Erythroblast (primary cell): Measurements from ENCODE around the gene GNAI2.

Experiments
- DNase-seq, 2 experiments: peaks; one replicate each; lab custom pipeline; 2025; lab: John Stamatoyannopoulos, UW
- GATA1 ChIP-seq: IDR thresholded peaks from 2 replicates; pipeline ENCODE4 v1.6.1; 2011; ENCODE audit warnings: low read depth, mild to moderate bottlenecking, control low read depth, low read length, moderate library complexity
- POLR2A ChIP-seq: IDR thresholded peaks from 2 replicates; pipeline ENCODE4 v1.6.1; 2011; ENCODE audit warnings: mild to moderate bottlenecking, low read length

Gene GNAI2

GRCh38 chr3:50235716-50236483 is at the start of gene GNAI2:
TSS of gene GNAI2 (plus strand) at chr3:50236204. CDS start at chr3:50236336, 132 bp downstream.
- DNase-seq: peak; percentile 97 to 99
- TF ChIP-seq POLR2A (peak; percentile 78), GATA1 (no peak)

GRCh38 chr3:50187750-50188149 is 48.3 kb upstream of the GNAI2 start:
- no peak for DNase-seq

DNA sequence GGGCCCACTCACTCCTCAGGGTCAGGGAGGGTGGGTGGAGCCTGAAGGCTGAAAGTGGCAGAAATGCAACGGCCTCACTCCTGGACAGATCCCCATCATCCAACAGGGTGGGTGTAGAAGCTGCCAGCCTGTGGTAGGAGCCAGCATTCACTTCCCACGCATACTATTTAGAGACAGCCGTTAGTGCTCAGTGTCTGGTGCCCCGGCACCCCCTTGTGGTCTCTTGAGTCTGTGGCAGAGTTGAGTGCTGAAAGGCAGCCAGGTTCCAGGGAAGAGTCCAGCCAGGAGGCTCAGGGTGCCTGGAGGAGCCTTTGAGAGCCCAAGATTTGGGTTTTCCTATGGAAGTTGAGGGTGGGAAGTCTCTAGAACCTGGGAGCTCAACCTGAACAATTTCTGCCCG is 46.7 kb upstream of the GNAI2 start:
- TF ChIP-seq POLR2A (no peak), GATA1 (no peak)
- peak; percentile 60 to 66 for DNase-seq

More at GRCh38 chr3:50187750-50188149, 48.3 kb upstream of the GNAI2 start:
- TF ChIP-seq POLR2A (no peak), GATA1 (no peak)

DNA sequence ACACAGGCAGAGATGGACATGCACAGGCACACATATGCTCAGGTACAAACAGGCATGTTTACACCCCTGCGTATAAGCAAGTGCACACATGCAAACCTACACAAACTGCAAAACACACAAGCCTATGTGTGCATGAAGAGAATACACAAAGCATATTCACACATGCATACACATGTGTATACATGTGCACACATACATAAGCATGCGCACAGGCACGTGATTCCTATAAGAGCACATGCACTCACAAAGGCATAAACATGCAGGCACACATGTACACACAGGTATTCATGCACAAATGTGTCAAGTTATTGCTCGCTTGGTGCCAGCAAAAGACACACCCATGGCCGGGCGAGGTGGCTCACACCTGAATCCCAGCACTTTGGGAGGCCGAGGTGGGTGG is 46.0 kb upstream of the GNAI2 start:
- TF ChIP-seq POLR2A: no peak
- TF ChIP-seq GATA1: no peak
- DNase-seq: no peak

GRCh38 chr3:50190936-50191660 is 44.9 kb upstream of the GNAI2 start, which contains the start of gene GNAT1:
TSS of gene GNAT1 (plus strand) at chr3:50191610. CDS start at chr3:50191726, 116 bp downstream.
- no peak for DNase-seq
- TF ChIP-seq POLR2A (no peak), GATA1 (no peak)

- no peak for DNase-seq
- no peak for TF ChIP-seq GATA1
- TF ChIP-seq POLR2A: no peak
Measured at GRCh38 chr3:50192124-50192523, 43.9 kb upstream of the GNAI2 start.

DNA sequence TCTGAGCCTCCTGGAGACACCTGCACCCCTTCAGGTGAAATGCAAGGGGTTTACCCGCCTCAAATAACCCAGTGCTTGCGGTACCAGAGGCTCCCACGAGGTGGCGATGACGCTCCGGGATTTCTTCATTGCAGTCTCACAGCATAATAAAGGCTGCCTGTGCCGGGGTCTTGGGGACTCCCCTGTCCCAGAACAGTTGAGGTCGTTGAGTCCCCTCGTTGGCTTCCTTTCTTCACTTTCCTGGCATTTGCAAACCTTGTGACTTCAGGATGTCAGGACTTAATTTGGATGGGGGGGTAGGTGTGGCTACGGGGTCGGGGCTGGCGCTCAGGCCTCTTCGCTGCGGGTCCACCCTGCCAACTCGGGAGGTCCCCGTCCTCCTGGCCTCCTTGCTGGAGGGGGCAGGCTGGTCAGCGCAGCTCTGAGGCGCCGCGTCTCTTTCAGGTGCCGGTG is 43.3 kb upstream of the GNAI2 start:
- DNase-seq: peak; percentile 58 to 79
- TF ChIP-seq GATA1 (no peak), POLR2A (no peak)

DNA sequence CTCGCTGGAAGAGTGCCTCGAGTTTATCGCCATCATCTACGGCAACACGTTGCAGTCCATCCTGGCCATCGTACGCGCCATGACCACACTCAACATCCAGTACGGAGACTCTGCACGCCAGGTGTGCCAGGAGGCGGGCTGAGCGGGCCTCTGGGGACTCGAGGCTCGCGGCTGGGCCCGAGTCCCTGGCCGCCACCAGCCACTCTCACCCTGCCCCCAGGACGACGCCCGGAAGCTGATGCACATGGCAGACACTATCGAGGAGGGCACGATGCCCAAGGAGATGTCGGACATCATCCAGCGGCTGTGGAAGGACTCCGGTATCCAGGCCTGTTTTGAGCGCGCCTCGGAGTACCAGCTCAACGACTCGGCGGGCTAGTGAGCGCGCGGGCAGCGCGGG is 42.7 kb upstream of the GNAI2 start:
- TF ChIP-seq GATA1: no peak
- TF ChIP-seq POLR2A: no peak
- no peak for DNase-seq

- TF ChIP-seq POLR2A: no peak
- TF ChIP-seq GATA1: no peak
Measured at GRCh38 chr3:50193746-50194127, 42.3 kb upstream of the GNAI2 start.

GRCh38 chr3:50194128-50194902 is 41.7 kb upstream of the GNAI2 start:
- DNase-seq: peak; percentile 67 to 76
- TF ChIP-seq POLR2A (no peak), GATA1 (no peak)

More at GRCh38 chr3:50193746-50194127, 42.3 kb upstream of the GNAI2 start:
- DNase-seq: no peak

GRCh38 chr3:50194903-50195500 is 41.0 kb upstream of the GNAI2 start:
- DNase-seq: peak; percentile 40
- TF ChIP-seq POLR2A: no peak
- TF ChIP-seq GATA1: no peak

- TF ChIP-seq POLR2A (no peak), GATA1 (no peak)
- DNase-seq: no peak
Measured at GRCh38 chr3:50195501-50196252, 40.3 kb upstream of the GNAI2 start.

GRCh38 chr3:50196253-50196801 is 39.7 kb upstream of the GNAI2 start:
- no peak for DNase-seq
- TF ChIP-seq GATA1: no peak
- no peak for TF ChIP-seq POLR2A
